ENCODE data around the gene RPL13A. TPM values are rescaled to one million over a fixed set of nuclear protein-coding genes. Genes with fewer than 3 reads are reported as not detected.

Gene RPL13A
- total and polyA plus RNA-seq, 9 of the 15 experiments (the other 6 are each of a cell fraction or from before 2014, with no cell fraction given), result 1,744 to 5,482 (median 2,949) TPM

GRCh38 chr19:49497047-49497788 lies 9.8 kb downstream of the RPL13A start (continued):
- peak; percentile 74 for TF ChIP-seq CREM (IDR thresholded peaks at IDR 0.05; ENCODE audit: low read depth)
- TF ChIP-seq SRSF1 (IDR thresholded peaks at IDR 0.05; ENCODE audit: low read depth, low read length), result no peak
- TF ChIP-seq, protein P1, sequence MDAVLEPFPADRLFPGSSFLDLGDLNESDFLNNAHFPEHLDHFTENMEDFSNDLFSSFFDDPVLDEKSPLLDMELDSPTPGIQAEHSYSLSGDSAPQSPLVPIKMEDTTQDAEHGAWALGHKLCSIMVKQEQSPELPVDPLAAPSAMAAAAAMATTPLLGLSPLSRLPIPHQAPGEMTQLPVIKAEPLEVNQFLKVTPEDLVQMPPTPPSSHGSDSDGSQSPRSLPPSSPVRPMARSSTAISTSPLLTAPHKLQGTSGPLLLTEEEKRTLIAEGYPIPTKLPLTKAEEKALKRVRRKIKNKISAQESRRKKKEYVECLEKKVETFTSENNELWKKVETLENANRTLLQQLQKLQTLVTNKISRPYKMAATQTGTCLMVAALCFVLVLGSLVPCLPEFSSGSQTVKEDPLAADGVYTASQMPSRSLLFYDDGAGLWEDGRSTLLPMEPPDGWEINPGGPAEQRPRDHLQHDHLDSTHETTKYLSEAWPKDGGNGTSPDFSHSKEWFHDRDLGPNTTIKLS (IDR thresholded peaks at IDR 0.05; ENCODE audit: borderline replicate concordance, low read depth), result peak; percentile 49; the same call in 1 of the 2 replicates
- no peak for TF ChIP-seq KAT8 (IDR thresholded peaks at IDR 0.05; ENCODE audit: low read depth)
- no peak for TF ChIP-seq HMGN3 (IDR thresholded peaks at IDR 0.05; ENCODE audit: borderline replicate concordance, extremely low read depth, insufficient read length, low read depth, low read length)
- peak; percentile 16; the same call in 1 of the 2 replicates for TF ChIP-seq HDAC2 (IDR thresholded peaks at IDR 0.05)
- TF ChIP-seq SREBF2 (CRISPR knock-in tag; IDR thresholded peaks at IDR 0.05), result 0 out of 2 replicates have a peak, but pooled peaks have one; percentile 68
- no peak for TF ChIP-seq FOXJ3 (CRISPR knock-in tag; IDR thresholded peaks at IDR 0.05)
- no peak for TF ChIP-seq GTF3C2 (IDR thresholded peaks at IDR 0.05; ENCODE audit: borderline replicate concordance, extremely low read depth, insufficient read length)
- TF ChIP-seq SAP30 (IDR thresholded peaks at IDR 0.05; ENCODE audit: borderline replicate concordance, insufficient read depth, low read depth, low read length, poor library complexity, severe bottlenecking), result peak; percentile 82
- TF ChIP-seq POLR3A (IDR thresholded peaks at IDR 0.05; ENCODE audit: borderline replicate concordance, extremely low read depth, insufficient read depth, insufficient read length), result no peak
- no peak for TF ChIP-seq ZNF644 (tag; IDR thresholded peaks at IDR 0.05; ENCODE audit: low read depth)
- peak in 1 of 3 experiments; percentile 11; a peak in 1 of 6 replicates for TF ChIP-seq ZBTB11 (CRISPR knock-in tag; IDR thresholded peaks at IDR 0.05)
- TF ChIP-seq PTTG1 (tag; IDR thresholded peaks at IDR 0.05; ENCODE audit: low read depth), result no peak
- no peak for TF ChIP-seq SETDB1 (IDR thresholded peaks at IDR 0.05; ENCODE audit: low read length)
- TF ChIP-seq TAF9B (IDR thresholded peaks at IDR 0.05; ENCODE audit: partially characterized antibody), result no peak
- peak; percentile 52 for TF ChIP-seq L3MBTL2 (IDR thresholded peaks at IDR 0.05)
- TF ChIP-seq HDGF (IDR thresholded peaks at IDR 0.05), result no peak; the same call in 1 of the 2 replicates
- TF ChIP-seq ZNF140 (CRISPR knock-in tag; IDR thresholded peaks at IDR 0.05), result no peak
